ENCODE results near the gene SIN3A.
A peak's percentile ranks its signal among the peaks of the same experiment; 100 is the strongest.

Gene SIN3A

DNA sequence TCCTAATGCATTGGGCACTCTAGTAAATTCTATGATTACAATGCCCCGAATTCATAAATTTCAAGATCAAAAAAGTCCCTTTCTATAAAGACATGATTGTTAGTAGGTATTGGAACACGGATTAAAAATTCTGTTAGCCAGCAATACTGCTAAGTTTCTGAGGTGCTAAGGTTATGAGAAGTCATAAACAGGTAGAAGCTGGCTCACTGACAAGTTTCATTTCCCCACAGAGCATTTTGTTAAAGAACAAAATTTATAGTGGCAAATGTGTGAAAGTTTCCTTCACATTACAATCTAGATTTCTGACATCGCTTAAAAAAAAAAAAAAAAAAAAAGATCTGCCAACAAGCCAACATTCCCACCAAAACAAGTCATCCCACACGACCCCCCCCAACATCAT is 70.7 kb downstream of the SIN3A start:
- Histone ChIP-seq H3K27ac (no peak overlapping the region), H3K4me3 (ENCODE audit: low read depth in 1 of 2, low read length in 1 of 2) (no peak overlapping the region), H3K4me1 (ENCODE audit: control insufficient read depth in 1 of 2, insufficient read depth in 1 of 2, low read depth in 1 of 2, low read length in 1 of 2) (no peaks in the 10 kb centered on the region), H3K9me3 (no peaks in the 10 kb centered on the region), H3K27me3 (no peaks in the 10 kb centered on the region), H3K36me3 (peaks cover 91% of the 10 kb centered on the region)
- TF ChIP-seq, protein P1, sequence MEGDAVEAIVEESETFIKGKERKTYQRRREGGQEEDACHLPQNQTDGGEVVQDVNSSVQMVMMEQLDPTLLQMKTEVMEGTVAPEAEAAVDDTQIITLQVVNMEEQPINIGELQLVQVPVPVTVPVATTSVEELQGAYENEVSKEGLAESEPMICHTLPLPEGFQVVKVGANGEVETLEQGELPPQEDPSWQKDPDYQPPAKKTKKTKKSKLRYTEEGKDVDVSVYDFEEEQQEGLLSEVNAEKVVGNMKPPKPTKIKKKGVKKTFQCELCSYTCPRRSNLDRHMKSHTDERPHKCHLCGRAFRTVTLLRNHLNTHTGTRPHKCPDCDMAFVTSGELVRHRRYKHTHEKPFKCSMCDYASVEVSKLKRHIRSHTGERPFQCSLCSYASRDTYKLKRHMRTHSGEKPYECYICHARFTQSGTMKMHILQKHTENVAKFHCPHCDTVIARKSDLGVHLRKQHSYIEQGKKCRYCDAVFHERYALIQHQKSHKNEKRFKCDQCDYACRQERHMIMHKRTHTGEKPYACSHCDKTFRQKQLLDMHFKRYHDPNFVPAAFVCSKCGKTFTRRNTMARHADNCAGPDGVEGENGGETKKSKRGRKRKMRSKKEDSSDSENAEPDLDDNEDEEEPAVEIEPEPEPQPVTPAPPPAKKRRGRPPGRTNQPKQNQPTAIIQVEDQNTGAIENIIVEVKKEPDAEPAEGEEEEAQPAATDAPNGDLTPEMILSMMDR (IDR thresholded peaks at IDR 0.05) = no peak

DNA sequence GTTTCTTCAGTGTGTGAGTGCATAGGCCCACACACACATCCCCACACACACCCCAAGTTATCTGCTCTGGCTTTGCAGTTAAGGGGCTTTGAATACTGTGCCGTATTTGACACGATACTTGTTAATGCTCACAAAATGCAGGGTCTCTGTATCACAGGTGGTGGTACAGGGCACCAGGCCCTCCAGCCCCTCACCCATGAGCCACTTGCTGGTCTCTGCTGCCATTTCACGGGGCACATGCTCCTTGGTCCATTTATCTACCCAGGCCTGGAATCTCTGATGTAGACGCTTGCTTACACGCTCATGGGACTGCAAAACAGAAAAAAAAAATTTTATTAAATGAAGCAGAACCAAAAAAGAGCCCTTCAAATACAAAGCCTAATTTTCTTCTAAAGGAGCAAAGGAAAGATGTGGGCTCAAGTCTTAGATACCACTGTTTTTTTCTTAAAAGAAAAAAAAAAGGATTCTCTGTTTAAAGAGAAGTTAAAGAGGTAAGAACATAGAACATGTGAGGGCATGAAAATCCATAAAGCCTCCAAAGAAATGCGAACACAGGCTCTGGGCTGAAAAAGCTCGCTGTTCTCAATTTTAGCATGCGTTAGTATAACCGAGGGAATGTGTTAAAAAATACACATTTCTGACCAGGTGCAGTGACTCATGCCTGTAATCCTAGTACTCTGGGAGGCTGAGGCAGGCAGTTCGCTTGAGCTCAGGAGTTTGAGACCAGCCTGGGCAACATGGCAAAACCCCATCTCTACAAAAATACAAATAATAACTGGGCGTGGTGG is 79.4 kb downstream of the SIN3A start:
- H3K27me3 ChIP-seq = no peaks in the 10 kb centered on the region
- H3K4me1 ChIP-seq (ENCODE audit: control insufficient read depth in 1 of 2, insufficient read depth in 1 of 2, low read depth in 1 of 2, low read length in 1 of 2) = peaks cover 15 to 19% of the 10 kb centered on the region in 2 experiments
- no peaks in the 10 kb centered on the region for H3K9me3 ChIP-seq
- TF ChIP-seq, protein P1 (IDR thresholded peaks at IDR 0.05) = no peak
- H3K27ac ChIP-seq = no peak overlapping the region
- H3K36me3 ChIP-seq = peaks cover 54% of the 10 kb centered on the region
- no peak overlapping the region for H3K4me3 ChIP-seq (ENCODE audit: low read depth in 1 of 2, low read length in 1 of 2)

DNA sequence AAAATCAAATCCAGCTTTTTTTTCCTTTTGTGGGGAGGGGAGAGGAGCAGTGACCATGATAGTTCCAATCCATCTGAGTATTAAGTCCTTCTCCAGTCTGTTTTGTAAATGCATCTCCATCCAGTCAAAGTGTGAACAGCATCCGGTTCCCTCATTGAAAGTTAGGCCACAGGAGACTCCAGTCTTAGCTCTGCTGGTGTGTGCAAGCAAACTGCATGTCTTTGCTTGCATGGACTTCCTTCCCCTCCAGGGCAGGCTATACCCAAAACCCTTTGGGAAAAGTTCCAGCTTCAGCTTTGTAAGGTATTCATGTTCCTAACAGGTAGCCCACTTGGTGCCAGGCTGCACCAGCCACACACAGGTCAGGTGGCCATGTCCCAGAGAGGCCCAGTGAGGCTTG is 80.0 kb downstream of the SIN3A start:
- H3K27me3 ChIP-seq = no peaks in the 10 kb centered on the region
- peaks cover 15 to 19% of the 10 kb centered on the region in 2 experiments for H3K4me1 ChIP-seq (ENCODE audit: control insufficient read depth in 1 of 2, insufficient read depth in 1 of 2, low read depth in 1 of 2, low read length in 1 of 2)
- H3K9me3 ChIP-seq = no peaks in the 10 kb centered on the region
- H3K4me3 ChIP-seq (ENCODE audit: low read depth in 1 of 2, low read length in 1 of 2) = no peak overlapping the region
- TF ChIP-seq, protein P1 (IDR thresholded peaks at IDR 0.05) = no peak
- H3K27ac ChIP-seq = no peak overlapping the region
- peaks cover 51% of the 10 kb centered on the region for H3K36me3 ChIP-seq

DNA sequence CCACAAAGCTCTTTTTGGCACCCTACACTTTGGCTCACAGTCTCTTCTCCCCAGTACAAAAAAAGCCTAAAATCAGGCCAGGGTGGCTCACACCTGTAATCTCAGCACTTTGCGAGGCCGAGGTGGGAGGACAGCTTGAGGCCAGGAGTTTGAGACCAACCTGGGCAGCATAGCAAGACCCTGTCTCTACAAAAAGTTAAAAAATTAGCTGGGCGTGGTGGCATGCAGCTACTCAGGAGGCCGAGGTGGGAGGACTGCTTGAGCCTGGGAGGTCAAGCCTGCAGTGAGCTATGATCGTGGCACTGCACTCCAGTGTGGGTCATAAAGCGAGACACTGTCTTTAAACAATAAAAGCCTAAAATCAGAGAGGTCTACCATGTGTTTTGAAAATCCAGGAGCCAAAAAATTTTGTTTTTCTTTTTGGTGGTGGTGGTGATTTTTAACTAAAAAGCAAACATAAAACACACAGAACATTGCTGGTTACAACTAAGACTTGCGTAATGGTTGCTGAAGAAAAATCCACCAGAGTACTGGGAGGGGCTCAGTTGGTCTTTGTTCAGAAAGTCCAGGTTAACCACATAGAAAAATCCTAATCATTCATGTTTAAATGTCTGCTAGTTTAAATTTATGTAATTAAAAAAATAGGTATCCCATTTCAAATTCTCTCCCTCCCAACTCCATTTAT is 81.5 kb downstream of the SIN3A start:
- H3K36me3 ChIP-seq = peaks cover 48% of the 10 kb centered on the region
- H3K27ac ChIP-seq = peak overlapping the region; percentile 94
- TF ChIP-seq, protein P1 (IDR thresholded peaks at IDR 0.05) = no peak
- H3K9me3 ChIP-seq = no peaks in the 10 kb centered on the region
- no peaks in the 10 kb centered on the region for H3K27me3 ChIP-seq
- no peak overlapping the region for H3K4me3 ChIP-seq (ENCODE audit: low read depth in 1 of 2, low read length in 1 of 2)
- H3K4me1 ChIP-seq (ENCODE audit: control insufficient read depth in 1 of 2, insufficient read depth in 1 of 2, low read depth in 1 of 2, low read length in 1 of 2) = peaks cover 15 to 19% of the 10 kb centered on the region in 2 experiments

DNA sequence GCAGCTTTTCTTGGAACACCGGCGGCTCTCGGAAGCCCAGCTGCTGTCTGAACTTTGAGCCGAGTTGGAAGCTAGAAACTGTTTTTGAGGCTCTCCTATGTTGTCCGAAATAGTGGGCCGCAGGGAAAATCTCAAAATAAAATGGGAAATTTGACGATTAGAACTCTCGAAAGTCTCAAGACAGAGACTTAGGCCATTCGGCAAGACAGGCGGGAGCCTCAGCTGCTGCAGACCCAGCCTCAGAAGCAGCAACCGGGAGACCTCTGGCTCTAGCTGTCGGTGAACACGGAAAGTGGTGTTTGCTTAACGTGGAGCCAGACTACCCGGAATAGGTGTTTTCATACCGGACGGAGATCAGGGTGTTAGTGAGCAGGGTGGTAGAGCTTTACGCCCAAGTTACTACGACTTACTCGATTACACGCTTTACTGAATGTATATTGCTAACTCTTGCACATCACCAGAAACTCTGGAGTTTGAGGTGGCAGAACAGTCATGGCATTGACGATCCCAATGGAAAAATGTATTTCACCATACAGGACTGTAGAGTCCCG is 82.7 kb downstream of the SIN3A start:
- Histone ChIP-seq H3K4me1 (ENCODE audit: control insufficient read depth in 1 of 2, insufficient read depth in 1 of 2, low read depth in 1 of 2, low read length in 1 of 2) (peaks cover 15 to 19% of the 10 kb centered on the region in 2 experiments), H3K36me3 (peaks cover 49% of the 10 kb centered on the region), H3K9me3 (no peaks in the 10 kb centered on the region), H3K27ac (peak overlapping the region; percentile 94), H3K27me3 (no peaks in the 10 kb centered on the region), H3K4me3 (ENCODE audit: low read depth in 1 of 2, low read length in 1 of 2) (peak overlapping the region; percentile 90 to 91)
- TF ChIP-seq, protein P1 (IDR thresholded peaks at IDR 0.05) = no peak
